DND-41 (cell line): ENCODE measurements around the gene C2CD2.
A peak's percentile ranks its signal among the peaks of the same experiment; 100 is the strongest.

Experiments used
- ATAC-seq: fragments of 200-7000 bp; cut with Tn5 transposase; 3 replicates; pipeline ENCODE4 v1.9.1; 2021; ENCODE audit warnings: low read depth; ENCODE audit not compliant: insufficient read depth
- DNase-seq: peaks from one replicate; pipeline ENCODE4 v3.0.0-alpha.2; 2020
- H2AFZ ChIP-seq: 2 replicates; pipeline ENCODE4 v1.6.0; 2012; ENCODE audit warnings: low read depth, low read length
- H3K27ac ChIP-seq: 2 replicates; pipeline ENCODE4 v1.5.1; 2012; ENCODE audit warnings: low read length, inconsistent platforms
- H3K27me3 ChIP-seq: fragments of 200-600 bp; sonication (generic); 2 replicates; pipeline ENCODE4 v1.6.0; 2012; ENCODE audit warnings: low read length, mild to moderate bottlenecking, inconsistent platforms; ENCODE audit not compliant: insufficient read depth, poor library complexity
- H3K36me3 ChIP-seq: 2 replicates; pipeline ENCODE4 v1.5.1; 2012; ENCODE audit warnings: low read length, inconsistent platforms; ENCODE audit not compliant: insufficient read depth
- H3K4me1 ChIP-seq: 2 replicates; pipeline ENCODE4 v1.5.1; 2012; ENCODE audit warnings: mild to moderate bottlenecking, low read length; ENCODE audit not compliant: insufficient read depth
- H3K4me2 ChIP-seq: 2 replicates; pipeline ENCODE4 v1.6.0; 2012; ENCODE audit warnings: mild to moderate bottlenecking, moderate library complexity, low read length, inconsistent platforms; ENCODE audit not compliant: insufficient read depth
- H3K4me3 ChIP-seq, 2 experiments: fragments of 200-600 bp in 1 of 2; shearing (Covaris generic) in 1 of 2; 2 replicates each; pipeline ENCODE4 v1.5.1; 2012 to 2016; ENCODE audit warnings: inconsistent platforms in 2 of 2, low read length in 2 of 2, mild to moderate bottlenecking in 2 of 2, low read depth in 1 of 2, moderate library complexity in 1 of 2
- H3K79me2 ChIP-seq: 2 replicates; pipeline ENCODE4 v1.6.0; 2012; ENCODE audit warnings: low read length, inconsistent platforms; ENCODE audit not compliant: insufficient read depth
- H3K9ac ChIP-seq: 2 replicates; pipeline ENCODE4 v1.6.0; 2012; ENCODE audit warnings: low read depth, mild to moderate bottlenecking, inconsistent platforms, low read length, moderate library complexity
- H3K9me3 ChIP-seq: 2 replicates; pipeline ENCODE4 v1.5.1; 2012; ENCODE audit warnings: low read length, moderate library complexity, mild to moderate bottlenecking, inconsistent platforms; ENCODE audit not compliant: insufficient read depth, severe bottlenecking
- H4K20me1 ChIP-seq: 2 replicates; pipeline ENCODE4 v1.6.0; 2012; ENCODE audit warnings: low read length; ENCODE audit not compliant: insufficient read depth
- CTCF ChIP-seq: IDR thresholded peaks from 2 replicates; pipeline ENCODE4 v1.5.1; 2012; ENCODE audit warnings: borderline replicate concordance, low read length, moderate library complexity, mild to moderate bottlenecking; ENCODE audit not compliant: poor library complexity, severe bottlenecking; ENCODE audit errors: extremely low read depth
- EZH2 ChIP-seq: IDR thresholded peaks from 3 replicates; pipeline ENCODE4 v1.6.1; 2012; ENCODE audit warnings: borderline replicate concordance, low read depth, mild to moderate bottlenecking, moderate library complexity, low read length, inconsistent platforms; ENCODE audit not compliant: severe bottlenecking

The C2CD2 gene

GRCh38 chr21:41931041-41931451 is 22.8 kb downstream of the C2CD2 start:
- Histone ChIP-seq H3K27me3 (no peaks in the 10 kb centered on the region), H3K9me3 (no peaks in the 10 kb centered on the region), H3K4me1 (peaks cover 27% of the 10 kb centered on the region), H3K9ac (no peak overlapping the region), H3K79me2 (peaks cover 3% of the 10 kb centered on the region), H2AFZ (no peak overlapping the region), H4K20me1 (no peaks in the 10 kb centered on the region), H3K4me2 (no peak overlapping the region), H3K27ac (no peak overlapping the region), H3K36me3 (no peaks in the 10 kb centered on the region), H3K4me3 (no peak overlapping the region)
- ATAC-seq (no peak), DNase-seq (no peak)
- TF ChIP-seq CTCF: no peak
- TF ChIP-seq EZH2: no peak

GRCh38 chr21:41929248-41929647 is 24.6 kb downstream of the C2CD2 start:
- no peaks in the 10 kb centered on the region for H4K20me1 ChIP-seq
- ATAC-seq (no peak), DNase-seq (peak; percentile 18)
- peaks cover 44% of the 10 kb centered on the region for H3K4me1 ChIP-seq
- no peaks in the 10 kb centered on the region for H3K9me3 ChIP-seq
- no peak for TF ChIP-seq CTCF
- TF ChIP-seq EZH2: no peak
- H3K9ac ChIP-seq: no peak overlapping the region
- no peak overlapping the region for H3K4me2 ChIP-seq
- H3K27me3 ChIP-seq: no peaks in the 10 kb centered on the region
- no peaks in the 10 kb centered on the region for H3K36me3 ChIP-seq
- H3K79me2 ChIP-seq: peaks cover 13% of the 10 kb centered on the region
- peak overlapping the region; percentile 53; the same call in 1 of the 2 replicates for H2AFZ ChIP-seq
- peak overlapping the region; percentile 46; the same call in 1 of the 2 replicates for H3K27ac ChIP-seq
- no peak overlapping the region for H3K4me3 ChIP-seq

- Histone ChIP-seq H2AFZ (no peak overlapping the region), H3K9ac (no peak overlapping the region), H3K27me3 (no peaks in the 10 kb centered on the region), H3K9me3 (no peaks in the 10 kb centered on the region), H3K4me1 (peaks cover 50% of the 10 kb centered on the region), H3K4me2 (no peak overlapping the region), H3K79me2 (peaks cover 18% of the 10 kb centered on the region), H4K20me1 (no peaks in the 10 kb centered on the region), H3K27ac (no peak overlapping the region), H3K4me3 (no peak overlapping the region), H3K36me3 (no peaks in the 10 kb centered on the region)
- no peak for DNase-seq
- no peak for ATAC-seq
- no peak for TF ChIP-seq CTCF
- no peak for TF ChIP-seq EZH2
Measured at GRCh38 chr21:41928621-41929220, 25.1 kb downstream of the C2CD2 start.
